ENCODE data around the gene ZGLP1.
"Not testable (repeated sequence)": the region's sequence is repeated elsewhere in the genome, so short reads cannot be mapped to it uniquely, and the experiment has no call there.

ZGLP1 gene

DNA sequence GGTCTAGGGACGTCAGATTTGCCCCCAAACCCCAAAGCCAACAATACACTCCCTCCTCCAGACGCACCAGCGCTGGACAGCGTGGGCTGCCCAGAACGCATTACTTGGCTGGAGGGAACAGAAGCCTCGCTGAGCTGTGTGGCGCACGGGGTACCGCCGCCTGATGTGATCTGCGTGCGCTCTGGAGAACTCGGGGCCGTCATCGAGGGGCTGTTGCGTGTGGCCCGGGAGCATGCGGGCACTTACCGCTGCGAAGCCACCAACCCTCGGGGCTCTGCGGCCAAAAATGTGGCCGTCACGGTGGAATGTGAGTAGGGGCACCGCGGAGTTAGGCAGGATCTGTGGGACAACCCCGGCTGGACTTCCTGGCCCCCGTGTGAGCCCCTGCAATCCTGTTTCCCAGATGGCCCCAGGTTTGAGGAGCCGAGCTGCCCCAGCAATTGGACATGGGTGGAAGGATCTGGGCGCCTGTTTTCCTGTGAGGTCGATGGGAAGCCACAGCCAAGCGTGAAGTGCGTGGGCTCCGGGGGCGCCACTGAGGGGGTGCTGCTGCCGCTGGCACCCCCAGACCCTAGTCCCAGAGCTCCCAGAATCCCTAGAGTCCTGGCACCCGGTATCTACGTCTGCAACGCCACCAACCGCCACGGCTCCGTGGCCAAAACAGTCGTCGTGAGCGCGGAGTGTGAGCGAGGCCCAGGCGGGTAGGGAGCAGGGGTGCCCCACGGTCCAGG lies 15.8 kb downstream of the ZGLP1 start:
- DNase-seq (ENCODE audit: low read depth) = no peak

GRCh38 chr19:10292789-10293636 lies 16.6 kb downstream of the ZGLP1 start:
- no peak for DNase-seq (ENCODE audit: low read depth)

DNA sequence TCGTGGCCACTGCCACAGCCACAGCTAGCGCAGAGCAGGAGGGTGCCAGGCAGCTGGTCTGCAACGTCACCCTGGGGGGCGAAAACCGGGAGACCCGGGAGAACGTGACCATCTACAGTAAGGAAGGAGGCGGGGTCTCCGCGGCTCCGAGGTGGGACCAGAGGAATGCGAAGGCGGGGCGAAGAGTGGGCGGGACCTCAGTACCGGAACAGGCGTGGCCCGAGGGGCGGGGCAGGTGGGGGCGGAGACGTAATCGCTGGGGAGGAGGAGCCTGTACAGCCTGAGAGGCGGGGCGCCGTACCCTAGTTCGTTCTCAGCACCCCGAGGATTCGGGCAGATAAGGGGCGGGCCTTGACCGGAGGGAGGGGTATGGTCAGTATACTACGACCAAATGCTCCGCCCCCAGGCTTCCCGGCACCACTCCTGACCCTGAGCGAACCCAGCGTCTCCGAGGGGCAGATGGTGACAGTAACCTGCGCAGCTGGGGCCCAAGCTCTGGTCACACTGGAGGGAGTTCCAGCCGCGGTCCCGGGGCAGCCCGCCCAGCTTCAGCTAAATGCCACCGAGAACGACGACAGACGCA lies 17.3 kb downstream of the ZGLP1 start:
- DNase-seq (ENCODE audit: low read depth) = peak; percentile 88

- DNase-seq (ENCODE audit: low read depth) = no peak
Measured at GRCh38 chr19:10291554-10292205, 17.9 kb downstream of the ZGLP1 start.

DNA sequence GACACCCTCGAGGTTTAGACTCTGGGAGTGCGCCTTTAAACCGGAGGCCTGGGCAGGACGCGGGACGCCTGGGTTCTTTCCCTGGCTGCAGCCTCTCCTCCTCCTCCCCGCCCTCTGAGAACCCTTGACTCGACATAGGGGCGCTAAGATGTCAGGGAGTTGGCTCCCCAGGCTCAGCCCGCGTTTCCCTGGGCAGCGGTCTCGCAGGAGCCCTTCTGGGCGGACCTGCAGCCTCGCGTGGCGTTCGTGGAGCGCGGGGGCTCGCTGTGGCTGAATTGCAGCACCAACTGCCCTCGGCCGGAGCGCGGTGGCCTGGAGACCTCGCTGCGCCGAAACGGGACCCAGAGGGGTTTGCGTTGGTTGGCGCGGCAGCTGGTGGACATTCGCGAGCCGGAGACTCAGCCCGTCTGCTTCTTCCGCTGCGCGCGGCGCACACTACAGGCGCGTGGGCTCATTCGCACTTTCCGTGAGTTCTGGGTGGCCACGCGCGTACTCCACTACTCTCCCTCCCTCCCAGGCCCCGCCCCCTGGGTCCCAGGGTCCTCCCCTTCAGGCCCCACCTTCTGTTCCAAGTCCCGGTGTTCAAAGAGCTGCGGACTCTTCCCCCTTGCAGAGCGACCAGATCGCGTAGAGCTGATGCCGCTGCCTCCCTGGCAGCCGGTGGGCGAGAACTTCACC lies 18.6 kb downstream of the ZGLP1 start:
- peak; percentile 84 for DNase-seq (ENCODE audit: low read depth)

- no peak for DNase-seq (ENCODE audit: low read depth)
Measured at GRCh38 chr19:10290357-10290875, 19.2 kb downstream of the ZGLP1 start.

- no peak for DNase-seq (ENCODE audit: low read depth)
Measured at GRCh38 chr19:10289836-10290356, 19.7 kb downstream of the ZGLP1 start, which contains the start of gene ICAM5. ICAM5 (plus strand) TSS chr19:10289952; CDS start chr19:10290044, 92 bp downstream.

DNA sequence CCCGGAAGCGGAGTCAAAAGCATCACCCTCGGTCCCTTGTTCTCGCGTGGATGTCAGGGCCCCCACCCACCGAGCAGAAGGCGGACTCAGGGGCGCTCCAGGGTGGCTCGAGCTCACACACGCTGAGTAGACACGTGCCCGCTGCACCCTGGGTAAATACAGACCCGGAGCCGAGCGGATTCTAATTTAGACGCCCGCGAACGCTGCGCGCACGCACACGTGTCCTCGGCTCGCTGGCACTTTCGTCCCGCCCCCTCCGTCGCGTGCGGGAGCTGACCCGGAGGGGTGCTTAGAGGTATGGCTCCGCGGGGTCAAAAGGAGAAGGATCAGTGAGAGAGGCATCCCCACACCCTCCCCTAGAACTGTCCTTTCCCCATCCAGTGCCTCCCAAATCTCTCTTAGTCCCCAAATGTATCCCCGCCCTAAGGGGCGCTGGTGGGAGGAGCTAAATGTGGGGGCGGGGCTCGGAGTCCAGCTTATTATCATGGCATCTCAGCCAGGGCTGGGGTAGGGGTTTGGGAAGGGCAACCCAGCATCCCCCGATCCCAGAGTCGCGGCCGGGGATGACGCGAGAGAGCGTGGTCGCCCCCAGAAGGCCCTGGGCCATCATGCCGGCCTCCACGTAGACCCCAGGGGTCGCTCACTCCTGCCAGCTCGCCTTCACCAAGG lies 20.3 kb downstream of the ZGLP1 start:
- peak; percentile 87 for DNase-seq (ENCODE audit: low read depth)

- peak; percentile 74 for DNase-seq (ENCODE audit: low read depth)
Measured at GRCh38 chr19:10288662-10289166, 20.9 kb downstream of the ZGLP1 start.

DNA sequence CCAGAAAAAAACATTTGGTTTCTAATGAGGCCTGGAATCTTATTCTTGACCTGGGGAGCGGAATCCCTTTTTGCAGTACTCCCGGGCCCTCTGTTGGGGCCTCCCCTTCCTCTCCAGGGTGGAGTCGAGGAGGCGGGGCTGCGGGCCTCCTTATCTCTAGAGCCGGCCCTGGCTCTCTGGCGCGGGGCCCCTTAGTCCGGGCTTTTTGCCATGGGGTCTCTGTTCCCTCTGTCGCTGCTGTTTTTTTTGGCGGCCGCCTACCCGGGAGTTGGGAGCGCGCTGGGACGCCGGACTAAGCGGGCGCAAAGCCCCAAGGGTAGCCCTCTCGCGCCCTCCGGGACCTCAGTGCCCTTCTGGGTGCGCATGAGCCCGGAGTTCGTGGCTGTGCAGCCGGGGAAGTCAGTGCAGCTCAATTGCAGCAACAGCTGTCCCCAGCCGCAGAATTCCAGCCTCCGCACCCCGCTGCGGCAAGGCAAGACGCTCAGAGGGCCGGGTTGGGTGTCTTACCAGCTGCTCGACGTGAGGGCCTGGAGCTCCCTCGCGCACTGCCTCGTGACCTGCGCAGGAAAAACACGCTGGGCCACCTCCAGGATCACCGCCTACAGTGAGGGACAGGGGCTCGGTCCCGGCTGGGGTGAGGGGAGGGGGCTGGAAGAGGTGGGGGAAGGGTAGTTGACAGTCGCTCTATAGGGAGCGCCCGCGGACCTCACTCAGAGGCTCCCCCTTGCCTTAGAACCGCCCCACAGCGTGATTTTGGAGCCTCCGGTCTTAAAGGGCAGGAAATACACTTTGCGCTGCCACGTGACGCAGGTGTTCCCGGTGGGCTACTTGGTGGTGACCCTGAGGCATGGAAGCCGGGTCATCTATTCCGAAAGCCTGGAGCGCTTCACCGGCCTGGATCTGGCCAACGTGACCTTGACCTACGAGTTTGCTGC lies 22.5 kb downstream of the ZGLP1 start, which contains the start of gene ICAM4:
Gene ICAM4, plus strand, starts transcription at position 153 of the 935 bp plus-strand sequence. Its CDS starts 58 bp downstream, at position 211.
- peak; percentile 68 for DNase-seq (ENCODE audit: low read depth)

GRCh38 chr19:10285393-10285792 lies 24.2 kb downstream of the ZGLP1 start:
- DNase-seq (ENCODE audit: low read depth) = no peak

GRCh38 chr19:10284960-10285278 lies 24.7 kb downstream of the ZGLP1 start:
- no peak for DNase-seq (ENCODE audit: low read depth)

DNA sequence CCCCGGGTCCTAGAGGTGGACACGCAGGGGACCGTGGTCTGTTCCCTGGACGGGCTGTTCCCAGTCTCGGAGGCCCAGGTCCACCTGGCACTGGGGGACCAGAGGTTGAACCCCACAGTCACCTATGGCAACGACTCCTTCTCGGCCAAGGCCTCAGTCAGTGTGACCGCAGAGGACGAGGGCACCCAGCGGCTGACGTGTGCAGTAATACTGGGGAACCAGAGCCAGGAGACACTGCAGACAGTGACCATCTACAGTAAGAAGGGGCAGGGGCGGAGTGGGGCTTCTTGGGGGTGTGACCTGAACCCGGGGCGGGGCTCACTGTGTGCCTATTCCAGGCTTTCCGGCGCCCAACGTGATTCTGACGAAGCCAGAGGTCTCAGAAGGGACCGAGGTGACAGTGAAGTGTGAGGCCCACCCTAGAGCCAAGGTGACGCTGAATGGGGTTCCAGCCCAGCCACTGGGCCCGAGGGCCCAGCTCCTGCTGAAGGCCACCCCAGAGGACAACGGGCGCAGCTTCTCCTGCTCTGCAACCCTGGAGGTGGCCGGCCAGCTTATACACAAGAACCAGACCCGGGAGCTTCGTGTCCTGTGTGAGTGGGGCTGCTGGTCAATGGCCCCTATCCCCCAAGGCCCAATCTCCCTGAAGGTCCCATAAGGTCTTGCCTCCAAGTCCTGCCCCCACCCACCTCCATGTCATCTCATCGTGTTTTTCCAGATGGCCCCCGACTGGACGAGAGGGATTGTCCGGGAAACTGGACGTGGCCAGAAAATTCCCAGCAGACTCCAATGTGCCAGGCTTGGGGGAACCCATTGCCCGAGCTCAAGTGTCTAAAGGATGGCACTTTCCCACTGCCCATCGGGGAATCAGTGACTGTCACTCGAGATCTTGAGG lies 25.3 kb downstream of the ZGLP1 start:
- DNase-seq (ENCODE audit: low read depth) = no peak

DNA sequence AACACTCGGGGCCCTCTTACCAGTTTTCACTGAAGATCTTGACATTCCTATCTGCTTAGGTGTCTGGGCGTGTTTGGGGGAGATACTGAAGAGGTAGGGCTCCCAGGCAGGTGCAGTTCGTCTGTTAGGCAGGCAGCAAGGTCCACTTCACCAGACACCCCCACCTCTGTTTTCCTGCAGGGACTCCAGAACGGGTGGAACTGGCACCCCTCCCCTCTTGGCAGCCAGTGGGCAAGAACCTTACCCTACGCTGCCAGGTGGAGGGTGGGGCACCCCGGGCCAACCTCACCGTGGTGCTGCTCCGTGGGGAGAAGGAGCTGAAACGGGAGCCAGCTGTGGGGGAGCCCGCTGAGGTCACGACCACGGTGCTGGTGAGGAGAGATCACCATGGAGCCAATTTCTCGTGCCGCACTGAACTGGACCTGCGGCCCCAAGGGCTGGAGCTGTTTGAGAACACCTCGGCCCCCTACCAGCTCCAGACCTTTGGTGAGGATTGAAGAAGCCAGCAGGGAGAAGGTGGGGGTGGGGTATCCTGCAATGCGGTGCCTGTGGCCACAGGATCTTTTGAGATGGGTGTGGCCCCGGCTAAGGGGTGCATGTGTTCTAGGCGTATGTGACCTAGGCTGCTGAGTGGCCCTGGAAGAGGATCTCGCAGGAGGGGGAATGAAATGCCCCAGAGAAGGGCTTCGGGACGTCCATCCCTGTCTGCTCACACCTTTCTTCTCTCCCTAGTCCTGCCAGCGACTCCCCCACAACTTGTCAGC lies 26.1 kb downstream of the ZGLP1 start:
- DNase-seq (ENCODE audit: low read depth) = no peak

GRCh38 chr19:10282043-10282442 lies 27.6 kb downstream of the ZGLP1 start:
- not testable (repeated sequence) for DNase-seq (ENCODE audit: low read depth)

GRCh38 chr19:10279737-10280442 lies 29.7 kb downstream of the ZGLP1 start:
- DNase-seq (ENCODE audit: low read depth) = no peak

DNA sequence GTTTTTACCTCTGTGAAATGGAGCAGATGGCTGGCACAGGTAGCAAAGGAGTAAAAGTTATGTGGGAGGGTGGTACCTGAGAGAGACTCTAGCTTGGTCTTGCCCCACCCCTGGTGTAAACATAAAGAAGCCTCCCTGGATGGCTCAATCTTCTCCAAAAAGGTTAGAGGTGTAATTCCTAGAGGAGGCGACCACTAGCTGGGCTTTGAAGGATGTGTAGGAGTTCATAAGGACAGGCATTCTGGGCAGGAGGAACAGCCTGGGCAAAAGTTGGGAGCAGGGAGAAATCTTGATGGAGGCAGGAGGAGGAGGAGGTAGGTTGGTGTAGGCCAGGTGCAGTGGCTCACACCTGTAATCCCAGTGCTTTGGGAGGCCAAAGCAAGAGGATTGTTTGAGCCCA lies 30.7 kb downstream of the ZGLP1 start:
- DNase-seq (ENCODE audit: low read depth) = no peak
